GM08714 (cell line): ENCODE data around the gene TYMP.

Experiments
- H3K4me3 ChIP-seq: fragments of 200-500 bp; sonication (Bioruptor generic); 2 replicates; pipeline ENCODE4 v1.5.1; 2014; ENCODE audit warnings: mild to moderate bottlenecking, low read length, inconsistent platforms
- ZNF274 ChIP-seq: IDR thresholded peaks from 2 replicates; pipeline ENCODE4 v1.6.1; 2012; ENCODE audit warnings: mild to moderate bottlenecking, low read depth, low read length

TYMP gene

DNA sequence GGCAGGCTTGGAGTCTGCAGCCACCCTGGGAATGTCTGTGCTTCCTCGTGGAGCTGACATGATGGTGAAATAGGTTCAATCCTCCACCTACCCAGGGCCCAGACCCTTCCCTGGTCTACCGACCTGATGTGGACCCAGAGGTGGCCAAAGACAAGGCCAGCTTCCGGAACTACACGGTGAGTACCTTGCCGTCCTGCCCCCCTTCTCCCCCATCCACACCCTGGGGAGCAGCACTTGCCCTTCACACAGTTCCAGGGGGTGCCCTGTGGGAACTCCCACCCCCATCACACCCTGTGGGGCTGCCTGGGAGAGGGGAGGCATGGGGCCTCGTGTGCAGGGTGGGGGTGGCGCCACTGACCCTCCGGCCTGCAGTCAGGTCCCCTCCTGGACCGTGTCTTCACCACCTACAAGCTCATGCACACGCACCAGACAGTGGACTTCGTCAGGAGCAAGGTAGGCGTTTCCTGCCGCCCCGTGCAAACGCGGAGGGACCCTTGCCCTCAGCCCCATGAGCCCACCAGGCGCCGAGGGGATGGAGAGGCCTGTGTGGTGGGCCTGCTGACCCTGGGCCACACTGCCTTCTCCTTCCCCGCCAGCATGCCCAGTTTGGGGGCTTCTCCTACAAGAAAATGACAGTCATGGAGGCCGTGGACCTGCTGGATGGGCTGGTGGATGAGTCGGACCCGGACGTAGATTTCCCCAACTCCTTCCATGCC, 42.4 kb downstream of the TYMP start:
- no peak for TF ChIP-seq ZNF274
- no peak overlapping the region for H3K4me3 ChIP-seq

DNA sequence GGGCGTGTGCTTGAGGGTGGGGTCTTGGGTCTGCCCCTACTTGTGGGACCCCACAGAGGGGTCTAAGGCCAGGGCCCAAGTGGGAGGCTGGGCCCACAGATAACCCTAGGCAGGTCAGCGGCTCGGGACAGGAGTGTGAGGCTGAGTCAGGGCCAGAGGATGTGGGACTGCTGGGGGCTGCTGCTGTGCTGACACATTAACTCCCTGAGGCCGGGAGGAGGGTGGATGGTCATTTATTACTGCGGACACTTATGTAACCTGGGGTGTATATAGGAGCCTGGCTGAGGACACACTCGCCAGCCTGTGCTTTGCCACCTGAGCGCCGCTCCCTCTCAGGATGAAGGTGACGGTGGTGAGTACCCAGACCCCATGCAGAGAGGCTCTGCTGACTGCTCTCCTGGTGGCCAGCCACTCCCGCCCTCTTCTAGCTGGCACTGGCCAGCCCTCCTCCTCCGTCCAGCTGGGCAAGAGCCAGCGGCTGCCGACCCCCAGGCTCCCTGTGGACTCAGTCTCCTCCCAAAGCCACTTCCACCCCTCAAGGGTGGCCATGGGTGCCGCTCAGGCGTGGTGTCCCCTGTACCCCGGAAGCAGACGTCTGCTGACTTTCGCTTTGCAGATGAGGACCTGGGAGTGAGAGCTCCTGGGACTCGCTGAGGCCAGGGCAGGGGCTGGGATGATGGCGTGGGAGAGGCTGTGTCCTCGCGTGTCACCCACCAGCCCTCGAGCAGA, 43.1 kb downstream of the TYMP start, which contains the start of gene MIOX:
MIOX (plus strand) TSS at position 299 of the 729 bp plus-strand sequence; CDS start at position 338, 39 bp downstream.
- TF ChIP-seq ZNF274: no peak
- no peak within 1 kb of the TSS for H3K4me3 ChIP-seq

DNA sequence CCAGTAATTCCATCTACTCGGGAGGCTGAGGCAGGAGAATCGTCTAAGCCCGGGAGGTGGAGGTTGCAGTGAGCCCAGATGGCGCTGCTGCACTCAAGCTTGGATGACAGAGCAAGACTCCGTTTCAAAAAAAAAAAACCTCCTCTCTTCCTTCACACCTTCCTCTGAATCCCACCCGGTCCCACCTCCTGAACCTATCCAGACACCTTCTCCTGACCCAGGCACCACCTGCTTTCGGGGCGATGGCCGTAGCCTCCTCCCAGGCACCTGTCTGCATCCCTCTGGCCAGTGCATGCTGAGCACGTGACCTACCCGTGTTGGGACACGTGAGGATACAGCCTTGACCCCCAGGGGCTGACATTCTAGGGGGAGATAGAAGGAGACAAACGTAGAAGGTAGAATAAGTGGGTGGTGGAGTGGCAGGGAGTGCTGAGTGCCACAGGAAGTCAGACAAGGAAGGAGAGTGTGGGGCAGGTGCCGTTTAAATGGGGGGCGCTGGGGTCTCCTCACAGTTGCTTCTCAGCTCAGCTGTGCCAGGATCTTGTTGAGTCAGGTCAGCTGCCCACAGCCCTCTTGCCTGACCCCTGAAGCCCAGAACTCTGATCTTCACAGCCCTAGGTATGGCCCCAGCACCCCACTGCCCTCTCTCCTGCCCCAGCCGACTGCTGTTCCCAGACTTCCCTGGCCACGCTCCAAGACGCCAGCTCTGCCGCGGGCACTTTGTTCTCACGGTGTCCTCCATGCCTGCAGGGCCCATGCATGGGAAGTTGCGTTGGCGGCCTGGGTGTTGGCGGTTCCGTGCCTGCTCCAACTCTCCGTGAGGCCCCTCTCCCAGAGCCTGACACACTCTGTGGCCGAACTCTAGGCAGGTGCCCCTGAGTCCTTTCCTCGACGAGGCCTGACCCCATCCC, 44.3 kb downstream of the TYMP start:
- TF ChIP-seq ZNF274: no peak
- H3K4me3 ChIP-seq: no peak overlapping the region

DNA sequence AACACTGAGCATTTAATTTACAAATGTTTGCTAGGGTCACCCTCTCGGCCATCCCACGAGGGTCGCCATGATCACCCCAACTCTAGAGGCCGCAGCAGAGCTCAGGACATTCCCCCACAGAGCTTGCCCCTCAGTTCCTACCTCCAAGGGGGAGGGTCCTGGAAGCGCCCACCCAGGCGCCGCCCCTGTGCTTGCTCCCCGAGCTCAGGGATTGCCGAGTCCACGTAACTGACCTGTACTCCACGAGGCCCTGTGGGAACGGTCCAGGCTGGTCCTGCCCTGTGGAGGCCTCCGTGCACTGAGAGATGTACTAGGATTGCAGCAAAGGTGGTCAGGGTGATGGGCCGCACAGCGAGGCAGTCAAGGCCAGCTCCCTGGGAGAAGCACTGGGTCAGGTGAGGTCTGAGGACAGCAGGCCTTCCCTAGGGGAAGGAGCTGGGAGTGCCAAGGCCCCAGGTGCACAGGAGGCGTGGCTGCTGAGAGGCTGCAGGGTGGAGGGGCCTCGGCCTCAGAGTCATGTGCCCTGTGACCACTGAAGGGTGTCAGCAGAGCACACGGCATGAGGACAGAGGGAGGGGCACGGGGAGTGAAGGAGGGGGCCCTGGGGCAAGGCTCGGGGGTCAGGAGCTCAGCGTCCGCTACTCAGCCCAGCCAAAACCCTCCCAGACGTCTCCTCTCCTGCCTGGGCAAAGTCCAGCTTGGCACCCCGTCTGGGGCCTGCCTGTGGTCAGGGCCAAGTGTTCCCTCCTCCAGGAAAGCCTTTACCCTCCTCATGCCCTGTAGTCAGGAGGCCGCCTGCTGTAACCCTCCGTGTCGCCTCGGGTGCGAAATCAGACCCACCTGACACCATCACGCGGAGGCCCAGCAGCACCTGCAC, 45.6 kb downstream of the TYMP start:
- no peak for TF ChIP-seq ZNF274
- H3K4me3 ChIP-seq: no peak overlapping the region

DNA sequence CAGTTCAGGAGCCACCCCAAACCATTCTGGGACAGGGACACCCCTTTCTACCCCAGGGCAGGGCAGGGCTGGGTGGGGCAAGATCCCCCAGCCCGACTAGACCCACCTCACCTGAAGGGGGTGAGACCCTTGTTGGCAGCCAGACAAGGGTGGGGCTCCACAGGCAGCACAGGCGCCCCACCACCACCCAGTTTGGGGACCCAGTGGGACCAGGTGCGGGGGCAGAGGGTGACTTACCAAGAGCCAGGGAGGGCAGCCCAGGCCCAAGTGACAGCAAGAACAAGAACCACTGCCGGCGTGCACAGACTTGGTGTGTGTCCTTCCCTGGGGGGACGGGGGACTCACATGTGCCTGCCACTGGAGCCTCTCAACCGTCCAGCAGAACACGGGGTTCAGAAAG, 46.3 kb downstream of the TYMP start:
- H3K4me3 ChIP-seq: no peak overlapping the region
- no peak for TF ChIP-seq ZNF274

DNA sequence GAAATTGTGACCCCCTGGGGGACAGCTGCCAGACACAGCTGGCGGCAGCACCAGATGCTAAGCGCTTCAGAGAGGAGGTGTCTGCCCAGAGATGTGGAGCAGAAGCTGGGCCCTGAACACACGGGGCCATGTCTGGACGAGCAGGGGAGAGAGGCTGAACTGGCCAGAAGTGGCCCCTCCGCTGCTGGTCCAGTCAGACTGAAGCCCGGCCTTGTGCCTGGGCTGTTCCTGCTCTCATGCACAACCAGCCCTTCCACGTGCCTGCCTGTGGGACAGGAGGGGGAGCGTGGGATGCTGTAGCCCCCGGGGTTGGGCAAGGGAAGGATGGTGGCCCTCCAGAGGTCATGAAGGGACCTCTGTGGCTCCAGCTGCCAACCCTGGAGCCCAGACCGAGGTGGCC, 46.7 kb downstream of the TYMP start:
- H3K4me3 ChIP-seq: no peak overlapping the region

DNA sequence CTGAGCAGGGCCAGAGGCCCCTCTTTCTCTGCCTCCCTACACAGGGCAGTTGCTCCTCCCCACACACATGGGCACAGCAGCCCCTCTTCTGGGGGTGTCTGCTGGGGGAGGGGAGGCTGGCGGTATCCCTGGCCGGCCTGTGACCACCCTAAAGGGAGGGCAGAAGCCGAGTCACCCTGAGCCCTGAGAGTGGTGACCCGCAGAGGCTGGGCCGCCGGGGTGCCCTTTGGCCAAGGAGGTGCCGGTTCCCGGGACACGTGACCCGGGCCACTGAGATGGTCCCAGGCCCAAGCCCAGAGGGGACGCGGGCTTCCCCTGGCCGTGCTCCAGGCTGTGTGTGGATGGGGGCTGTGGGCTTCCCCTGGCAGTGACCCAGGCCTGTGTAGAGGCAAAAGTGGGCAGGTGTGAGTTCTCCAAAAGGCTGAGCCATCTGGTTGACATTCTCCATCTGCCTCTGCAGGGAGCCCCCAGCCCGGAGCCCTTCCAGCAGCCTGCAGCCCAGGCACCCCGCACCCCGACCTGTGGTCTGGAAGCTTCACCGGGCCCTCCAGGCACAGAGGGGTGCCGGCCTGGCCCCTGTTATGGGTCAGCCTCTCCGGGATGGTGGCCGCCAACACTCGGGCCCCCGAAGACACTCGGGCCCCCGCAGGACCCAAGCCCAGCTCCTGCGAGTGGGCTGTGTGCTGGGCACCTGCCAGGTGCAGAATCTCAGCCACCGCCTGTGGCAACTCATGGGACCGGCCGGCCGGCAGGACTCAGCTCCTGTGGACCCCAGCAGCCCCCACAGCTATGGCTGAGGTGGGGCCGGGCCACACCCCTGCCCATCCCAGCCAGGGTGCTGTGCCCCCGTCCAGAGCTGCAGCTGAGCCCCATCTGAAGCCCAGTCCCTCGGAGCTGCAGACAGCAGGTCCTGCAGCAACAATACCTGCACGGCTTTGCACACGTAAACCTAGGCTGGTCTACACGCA, 47.4 kb downstream of the TYMP start:
- TF ChIP-seq ZNF274: no peak
- H3K4me3 ChIP-seq: peak overlapping the region; percentile 31; the same call in 1 of the 2 replicates

More for the DNA sequence above, 46.7 kb downstream of the TYMP start:
- no peak for TF ChIP-seq ZNF274

DNA sequence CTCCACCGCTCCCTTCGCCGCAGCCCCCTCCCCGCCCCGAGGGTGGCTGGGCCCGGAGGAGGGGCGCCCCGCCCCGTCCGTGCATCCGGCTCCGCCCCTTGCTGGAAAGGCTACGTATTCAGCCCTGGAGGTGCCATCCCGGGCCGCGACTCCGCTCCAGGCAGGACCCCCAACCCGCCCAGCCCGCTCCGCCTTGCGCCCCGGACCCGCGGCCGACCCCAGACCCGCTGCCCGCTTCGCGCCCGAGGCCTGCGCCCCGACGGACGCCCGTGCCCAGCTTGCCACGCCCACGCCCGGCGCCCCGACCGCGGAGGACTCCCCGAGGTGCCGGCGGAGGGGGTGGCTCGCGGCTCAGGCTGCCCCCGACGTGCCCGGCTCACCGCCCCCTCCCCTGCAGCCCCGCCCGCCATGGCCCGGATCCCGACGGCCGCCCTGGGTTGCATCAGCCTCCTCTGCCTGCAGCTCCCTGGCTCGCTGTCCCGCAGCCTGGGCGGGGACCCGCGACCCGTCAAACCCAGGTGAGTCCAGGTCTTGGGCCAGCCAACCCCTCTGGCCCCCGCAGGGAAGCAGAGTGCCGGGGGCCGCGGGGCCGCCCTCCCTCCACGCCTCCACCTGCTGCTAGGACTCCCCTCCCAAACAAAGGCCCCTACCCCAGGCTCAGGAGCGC, 48.2 kb downstream of the TYMP start, which contains the start of gene ADM2:
ADM2 (plus strand) TSS at position 104 of the 667 bp plus-strand sequence; CDS start at position 409, 305 bp downstream.
- peak within 1 kb of the TSS; percentile 31; the same call in 1 of the 2 replicates for H3K4me3 ChIP-seq
- no peak for TF ChIP-seq ZNF274

DNA sequence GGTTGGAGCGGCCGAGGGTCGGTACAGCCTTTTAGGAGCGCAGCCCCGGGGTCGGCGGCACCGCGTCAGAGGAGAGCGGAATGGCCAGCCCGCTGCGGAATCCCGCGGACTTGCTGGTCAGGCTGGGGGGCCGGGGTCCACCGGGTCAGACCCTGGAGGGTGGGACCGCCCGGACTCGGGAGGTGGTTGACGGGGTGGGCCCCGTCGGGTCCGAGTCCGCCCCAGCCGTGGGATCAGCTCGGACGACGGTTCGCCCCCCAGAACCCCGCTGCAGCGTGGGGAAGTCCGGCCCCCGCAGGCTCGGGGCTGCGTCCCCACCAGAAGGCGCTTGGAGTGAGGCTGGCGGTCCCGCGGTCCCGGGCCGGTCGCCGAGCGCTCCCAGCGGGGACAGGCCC, 48.8 kb downstream of the TYMP start:
- TF ChIP-seq ZNF274: no peak
- peak overlapping the region; percentile 31; the same call in 1 of the 2 replicates for H3K4me3 ChIP-seq

DNA sequence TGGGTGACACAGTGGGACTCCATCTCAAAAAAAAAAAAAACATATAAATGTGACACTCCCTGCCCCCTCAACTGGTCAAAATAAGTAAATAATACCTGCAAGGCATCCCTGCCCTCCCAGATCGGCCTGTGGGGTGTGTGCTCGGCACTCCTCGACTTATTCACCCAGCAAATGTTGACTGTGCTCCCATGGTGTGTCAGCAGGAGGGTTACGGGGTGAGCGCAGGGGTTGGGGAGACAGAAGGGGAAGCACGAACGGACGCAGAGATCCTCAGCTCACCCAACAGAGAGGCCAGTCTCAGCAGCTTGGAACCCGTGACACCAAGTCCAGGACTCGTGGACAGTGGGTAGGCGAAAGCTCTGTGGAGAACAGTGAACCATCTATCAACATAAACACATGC, 50.1 kb downstream of the TYMP start:
- H3K4me3 ChIP-seq: no peak overlapping the region
- TF ChIP-seq ZNF274: no peak

DNA sequence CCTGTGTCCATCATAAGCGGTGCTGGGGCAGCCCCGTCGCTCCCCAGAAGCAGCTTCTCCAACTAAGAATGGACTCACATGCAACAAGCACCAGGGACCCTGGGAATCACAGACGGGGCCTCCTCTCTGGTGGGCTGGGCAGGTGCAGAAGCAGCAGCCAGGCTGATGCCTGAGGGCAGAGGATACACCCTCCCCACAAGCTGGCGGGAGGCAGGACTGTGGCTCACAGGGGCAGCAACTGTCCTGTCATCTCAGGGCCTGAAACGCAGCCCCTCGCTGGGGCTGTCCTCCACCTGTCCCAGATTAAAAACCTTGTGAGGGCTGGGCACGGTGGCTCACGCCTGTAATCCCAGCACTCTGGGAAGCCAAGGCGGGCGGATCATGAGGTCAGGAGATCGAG, 51.9 kb downstream of the TYMP start:
- TF ChIP-seq ZNF274: no peak
- no peak overlapping the region for H3K4me3 ChIP-seq

DNA sequence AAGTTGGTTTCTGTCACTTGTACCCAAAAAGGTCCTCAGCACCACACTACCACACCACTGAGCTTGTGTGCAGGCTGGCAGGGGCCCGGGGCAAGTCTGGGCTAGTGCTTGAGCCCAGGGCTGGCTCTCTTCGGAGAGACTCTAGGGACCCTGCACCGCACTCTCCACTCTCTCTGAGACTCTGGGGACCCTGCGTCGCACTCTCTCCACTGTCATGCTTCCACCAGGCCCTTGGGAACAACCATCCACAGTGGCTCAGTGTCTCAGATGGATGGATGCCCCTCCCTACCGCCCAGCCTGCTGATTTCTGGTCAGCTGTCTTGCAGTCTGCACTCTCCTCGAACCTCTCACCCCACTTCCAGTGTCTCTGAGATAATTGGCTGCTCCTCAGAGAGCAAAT, 52.9 kb downstream of the TYMP start:
- TF ChIP-seq ZNF274: no peak

More for the DNA sequence above, 52.9 kb downstream of the TYMP start:
- no peak overlapping the region for H3K4me3 ChIP-seq
